CD4-positive, alpha-beta T cell treated with Interleukin-12 subunit alpha and Interleukin-12 subunit beta, for 1 hour (primary cell): Measurements from ENCODE around the gene SAMD8.

Experiments
- DNase-seq: peaks from one replicate; pipeline ENCODE4 v3.0.0-alpha.2; 2020

The SAMD8 gene

DNA sequence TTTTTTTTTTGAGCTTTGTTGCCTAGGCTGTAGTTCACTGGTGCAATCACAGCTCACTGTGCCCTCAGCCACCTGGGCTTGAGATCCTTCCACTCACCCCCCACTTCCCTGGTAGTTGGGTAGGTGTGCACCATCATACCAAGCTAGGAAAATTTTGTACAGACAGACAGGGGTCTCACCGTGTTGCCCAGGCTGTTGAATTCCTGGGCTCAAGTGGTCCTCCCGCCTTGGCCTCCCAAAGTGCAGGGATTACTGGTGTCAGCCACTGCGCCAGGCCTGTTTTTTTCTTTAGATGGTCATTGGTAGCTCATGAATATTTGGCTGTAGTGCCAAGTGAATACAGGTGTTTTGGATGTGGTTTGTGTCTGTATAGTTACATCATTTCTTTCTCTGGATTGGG lies 116.8 kb downstream of the SAMD8 start:
- DNase-seq: no peak

DNA sequence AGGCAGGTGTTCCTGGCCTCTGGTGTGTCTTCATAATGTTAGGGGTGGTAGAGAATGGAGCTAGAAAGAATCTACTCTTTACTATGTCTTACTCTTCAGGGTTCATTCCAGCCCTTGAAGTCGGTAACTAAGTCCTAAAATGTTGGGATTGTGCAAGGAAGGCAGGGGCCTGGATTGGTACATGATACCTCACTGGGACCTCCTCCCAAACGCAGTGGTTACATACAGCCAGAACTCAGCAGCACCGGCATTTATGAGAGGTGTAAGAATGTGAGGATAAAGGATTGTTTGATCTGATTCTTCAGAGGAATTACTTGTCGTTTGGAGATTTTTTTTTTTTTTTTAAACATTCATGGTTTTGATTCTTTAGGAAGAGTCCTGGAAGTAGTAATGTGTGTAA lies 117.4 kb downstream of the SAMD8 start:
- no peak for DNase-seq

DNA sequence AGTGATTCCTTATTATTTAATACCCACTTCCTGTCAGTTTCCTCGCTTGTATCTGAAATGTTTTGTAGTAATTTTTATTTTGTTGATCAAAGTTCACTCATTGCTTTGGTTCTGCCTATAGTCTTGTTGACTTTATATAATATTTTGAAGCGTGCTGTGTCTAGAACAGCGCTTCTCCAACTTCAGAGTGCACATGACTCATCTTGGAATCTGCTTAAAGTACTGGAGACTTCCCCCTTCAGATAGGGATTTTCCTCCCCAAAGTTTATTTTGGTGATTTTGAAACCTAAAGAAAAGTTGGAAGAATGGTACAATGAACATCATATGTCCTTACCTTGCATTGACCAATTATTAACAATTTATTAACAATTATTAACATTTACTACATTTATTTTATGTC lies 118.5 kb downstream of the SAMD8 start:
- no peak for DNase-seq

DNA sequence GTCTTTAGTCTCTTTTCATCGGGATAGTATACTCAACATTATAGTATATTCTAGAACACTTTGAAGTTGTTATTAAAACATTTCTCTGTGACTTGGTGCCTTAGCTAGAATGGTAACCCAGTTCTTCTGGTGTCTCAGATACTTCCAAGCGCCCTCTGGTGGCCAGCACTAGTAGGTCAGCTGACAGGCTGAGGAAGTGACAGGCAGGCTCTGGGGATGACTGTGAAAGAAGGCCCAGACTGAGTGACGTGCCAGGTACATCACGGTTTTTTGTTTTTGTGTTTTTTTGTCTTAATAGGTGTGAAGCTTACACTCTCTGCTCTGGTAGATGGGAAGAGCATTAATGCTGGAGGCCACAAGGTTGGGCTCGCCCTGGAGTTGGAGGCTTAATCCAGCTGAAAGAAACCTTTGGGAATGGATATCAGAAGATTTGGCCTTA lies 119.2 kb downstream of the SAMD8 start:
- DNase-seq: peak; percentile 95
